ENCODE results near the gene SLIT3.
A peak's percentile ranks its signal among the peaks of the same experiment; 100 is the strongest.

The SLIT3 gene

DNA sequence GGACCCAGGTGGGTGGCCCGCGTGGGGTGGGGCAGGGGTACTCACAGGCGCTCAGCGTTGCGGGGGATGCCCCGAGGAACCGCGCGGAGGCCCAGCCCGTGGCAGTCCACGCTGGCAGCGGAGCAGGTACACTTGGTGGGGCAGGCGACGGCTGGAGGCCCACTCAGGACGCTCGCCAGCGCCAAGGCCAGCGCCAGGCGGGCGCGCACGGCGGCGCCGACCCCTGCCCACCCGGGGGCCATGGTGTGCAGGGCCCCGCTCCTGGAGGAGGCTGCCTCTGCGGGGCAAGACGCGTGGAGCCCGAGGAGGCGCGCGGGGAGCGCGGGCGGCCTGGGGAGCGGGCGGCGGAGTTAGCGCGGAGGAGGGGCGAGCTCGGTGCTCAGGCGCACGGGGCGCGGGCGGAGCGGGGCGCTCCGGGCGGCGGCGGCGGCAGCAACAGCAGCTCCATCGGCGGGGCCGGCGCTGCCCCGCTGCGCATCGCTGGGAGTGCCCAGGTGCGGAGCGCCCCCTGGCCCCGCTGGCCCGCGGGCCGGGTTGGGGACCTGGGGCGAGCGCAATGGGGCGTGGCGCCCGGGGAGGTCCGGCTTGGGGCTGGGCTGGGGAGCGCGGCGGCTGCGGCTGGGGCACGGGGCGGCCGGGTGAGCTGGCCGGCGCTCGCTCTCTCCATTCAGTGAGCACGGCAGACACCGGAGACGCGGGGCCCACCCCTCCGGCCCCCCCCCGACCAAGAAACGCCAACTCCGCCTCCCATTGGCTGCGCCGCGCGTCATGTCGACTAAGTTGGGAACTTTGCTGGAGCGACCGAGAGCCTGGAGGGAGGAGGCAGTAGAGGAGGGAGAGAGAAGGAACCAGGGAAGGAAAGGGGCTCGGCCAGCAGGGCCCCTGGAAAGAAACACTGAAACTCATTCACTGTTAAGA lies at the start of gene SLIT3:
Gene SLIT3, minus strand, starts transcription at position 672 of the 918 bp plus-strand sequence. Its CDS starts 430 bp downstream, at position 242.
- DNase-seq, result no peak

DNA sequence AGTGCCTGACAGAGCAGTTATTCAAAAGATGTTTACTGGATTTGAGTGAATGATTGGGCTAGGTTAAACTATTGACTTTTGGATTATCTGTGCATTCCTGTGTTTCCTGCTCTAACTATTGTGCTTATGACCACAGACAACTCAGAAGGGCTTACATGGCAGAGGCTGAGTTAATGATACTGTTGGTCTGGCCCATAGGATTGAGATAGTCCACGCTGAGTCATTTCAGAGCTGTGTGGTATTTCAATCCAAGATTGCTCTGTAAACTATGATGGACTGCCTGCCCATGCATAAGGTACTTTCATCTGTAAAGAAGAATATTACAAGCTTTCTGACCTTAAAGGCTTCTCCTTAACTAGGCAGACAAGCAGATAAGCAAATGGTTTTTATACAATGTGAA lies 49.1 kb upstream of the SLIT3 start:
- no peak for DNase-seq

DNA sequence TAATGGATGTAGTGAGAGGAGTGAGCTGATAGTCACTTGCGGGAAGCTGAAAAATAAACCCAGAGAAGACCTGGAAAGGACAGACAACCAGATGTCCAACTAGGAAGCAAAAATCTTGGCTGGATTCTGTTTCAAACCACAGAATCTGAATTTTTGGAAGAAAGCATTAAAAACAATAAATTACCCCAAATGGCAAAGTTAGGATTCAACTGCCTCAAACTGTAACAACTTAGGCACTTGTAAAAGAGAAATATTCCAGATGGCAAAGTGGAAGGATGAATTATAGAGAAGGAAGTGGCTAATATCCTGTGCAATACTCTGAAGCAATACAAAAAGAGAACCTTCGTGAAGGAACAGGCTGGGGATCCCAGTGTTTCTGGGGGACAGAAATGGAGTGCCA lies 46.8 kb upstream of the SLIT3 start:
- DNase-seq, result no peak

DNA sequence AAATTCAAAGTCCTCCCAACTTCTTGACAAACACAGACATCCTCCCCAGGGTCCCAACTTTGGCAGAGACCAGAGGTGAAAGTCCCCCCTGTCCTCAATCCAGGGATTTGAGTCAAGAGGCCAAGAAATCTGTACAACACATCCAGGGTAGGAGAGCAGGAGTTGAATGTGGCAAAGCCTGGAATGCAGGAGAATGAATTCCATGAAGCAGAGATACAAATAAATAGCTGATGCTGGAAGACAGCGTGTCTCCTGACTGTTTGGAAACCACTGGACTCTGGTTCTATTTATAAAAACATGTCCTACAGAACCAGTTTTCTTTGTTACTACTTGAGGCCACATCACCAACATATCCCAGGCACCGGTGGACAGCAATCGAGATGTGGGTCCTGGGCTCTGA lies 43.7 kb upstream of the SLIT3 start:
- no peak for DNase-seq

DNA sequence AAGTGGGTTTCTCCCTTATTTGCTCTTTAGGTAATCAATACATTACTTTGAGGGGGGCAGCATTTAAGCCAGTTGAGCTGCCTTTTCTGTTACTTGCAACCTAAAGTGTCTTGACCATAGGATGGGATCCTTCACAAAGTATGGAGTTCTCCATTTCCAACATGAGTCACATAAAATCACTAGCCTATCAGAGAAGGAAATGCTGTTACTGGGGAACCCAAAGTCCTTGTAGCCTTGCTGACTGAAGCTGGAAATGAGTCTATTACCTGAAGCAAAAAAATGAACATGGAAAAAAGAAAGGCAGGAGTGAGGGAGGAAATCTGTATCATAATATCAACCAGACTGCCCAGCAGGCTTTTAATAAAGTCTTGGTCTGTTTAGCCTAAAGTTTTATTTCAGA lies 42.8 kb upstream of the SLIT3 start:
- no peak for DNase-seq

DNA sequence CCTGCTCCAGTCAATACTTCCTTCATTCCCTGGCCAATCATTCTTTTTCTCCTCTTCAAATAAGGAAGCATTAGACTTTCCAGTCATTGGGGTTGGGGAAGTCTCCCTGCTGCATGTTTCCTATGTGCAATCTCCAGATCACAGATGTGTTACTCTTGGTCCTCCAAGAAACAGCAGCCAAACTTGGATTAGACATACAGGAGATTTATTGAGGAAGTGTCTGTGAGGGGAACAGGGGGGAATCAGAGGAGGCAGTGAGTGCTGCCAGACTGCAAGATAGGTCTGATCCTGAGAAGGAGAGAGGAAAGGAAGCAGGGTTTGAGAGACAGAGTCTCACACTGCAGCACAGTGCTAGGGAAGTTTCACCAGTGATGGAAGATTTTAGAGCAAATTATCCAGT lies 40.6 kb upstream of the SLIT3 start:
- DNase-seq, result no peak

DNA sequence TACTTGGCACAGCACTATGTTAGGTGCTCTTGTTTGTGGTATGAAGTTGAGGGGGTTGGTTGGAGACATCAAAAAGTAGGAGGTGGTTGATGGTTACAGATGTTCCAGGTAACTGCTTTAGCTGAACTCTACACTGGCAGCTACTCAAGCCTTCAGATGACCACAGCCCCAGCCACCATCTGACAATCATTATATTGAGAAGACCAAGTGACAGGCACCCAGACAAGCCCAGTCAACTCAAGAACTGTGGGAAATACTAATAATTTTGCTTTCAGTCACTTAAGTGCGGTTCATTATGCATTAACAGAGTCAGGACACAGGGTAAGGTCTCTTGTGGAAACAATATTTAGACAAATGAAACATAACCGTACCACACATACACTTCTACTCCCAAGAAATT lies 38.9 kb upstream of the SLIT3 start:
- DNase-seq, result no peak

DNA sequence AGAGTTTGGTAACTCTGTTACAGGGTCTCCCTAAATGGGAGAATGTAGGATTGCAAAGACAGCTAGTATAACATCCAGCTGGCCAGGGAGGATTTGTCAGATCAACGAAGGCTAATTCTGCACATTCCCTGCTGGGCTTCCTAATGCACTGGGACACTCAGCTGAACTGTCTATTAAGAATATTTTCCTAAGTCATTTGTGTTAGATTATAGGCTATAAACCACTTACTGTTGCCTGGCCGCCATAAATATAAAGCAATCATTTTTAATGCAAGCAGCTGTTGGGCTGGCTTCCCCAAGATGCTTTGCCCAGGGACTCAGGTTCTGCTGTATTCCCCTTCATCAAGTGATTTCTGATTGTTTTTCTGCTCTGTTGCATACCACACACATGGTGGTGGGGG lies 35.3 kb upstream of the SLIT3 start:
- no peak for DNase-seq

DNA sequence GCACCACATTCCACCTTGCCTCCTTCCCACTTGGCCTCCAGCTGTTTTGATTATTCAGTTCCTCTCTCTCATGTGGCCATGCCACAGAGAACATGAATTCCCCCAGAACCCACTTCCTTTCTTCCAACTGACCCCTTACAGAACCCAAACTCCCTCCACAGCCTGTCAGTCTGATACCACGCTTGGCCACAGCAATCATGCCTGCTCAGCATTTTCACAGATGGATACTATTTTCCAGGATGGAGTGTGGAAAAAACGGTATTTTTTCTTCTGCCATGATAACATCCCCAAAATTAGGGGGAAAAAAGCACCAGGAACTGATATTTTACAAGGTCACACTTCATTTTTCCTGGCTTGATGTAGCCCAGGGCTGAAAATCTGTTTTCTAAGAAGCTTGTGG lies 34.9 kb upstream of the SLIT3 start:
- DNase-seq, result no peak

DNA sequence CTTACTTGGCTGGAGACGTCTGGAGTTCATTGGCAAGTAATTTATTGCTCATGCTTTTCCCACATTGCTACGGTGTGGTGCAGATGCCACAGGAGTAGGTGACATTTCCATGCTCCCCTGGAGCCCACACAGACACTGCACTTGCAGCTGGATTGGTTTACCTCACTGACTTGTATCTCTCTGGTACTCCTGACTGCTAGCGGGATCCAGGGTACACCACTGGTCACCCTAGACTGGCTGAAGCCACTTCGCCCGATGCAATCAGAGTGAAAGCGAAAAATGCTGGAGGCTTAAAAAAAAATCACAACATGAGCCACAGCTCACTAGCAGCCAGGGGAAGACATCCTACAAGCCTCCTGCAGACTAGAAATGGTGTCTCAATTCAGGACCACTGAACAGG lies 32.6 kb upstream of the SLIT3 start:
- no peak for DNase-seq

DNA sequence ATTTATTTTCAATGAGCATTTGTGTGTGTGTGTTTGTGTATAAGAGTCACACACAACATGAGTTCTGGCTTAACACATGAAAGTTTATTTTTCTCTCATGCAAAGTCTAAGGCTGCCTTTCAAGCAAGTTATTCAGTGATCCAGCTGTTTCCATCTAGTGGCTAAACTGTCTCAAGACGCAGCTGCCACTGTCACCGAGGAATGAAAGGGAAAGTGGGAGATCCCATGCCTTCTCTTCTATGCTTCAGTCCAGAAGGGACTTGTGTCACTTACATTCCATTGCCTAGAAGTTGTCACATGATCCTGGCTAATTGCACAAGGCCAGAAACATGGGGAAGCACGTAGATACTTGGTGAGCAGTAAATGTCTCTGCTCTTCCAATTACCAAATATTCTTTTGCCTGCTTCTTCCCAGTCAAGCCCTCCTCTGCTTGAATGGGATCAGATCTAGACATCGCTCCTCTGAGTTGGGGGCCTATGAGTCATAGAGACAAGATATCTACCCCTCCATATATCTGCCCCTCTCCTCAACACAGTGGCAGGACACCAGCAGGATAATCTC lies 30.4 kb upstream of the SLIT3 start:
- no peak for DNase-seq

DNA sequence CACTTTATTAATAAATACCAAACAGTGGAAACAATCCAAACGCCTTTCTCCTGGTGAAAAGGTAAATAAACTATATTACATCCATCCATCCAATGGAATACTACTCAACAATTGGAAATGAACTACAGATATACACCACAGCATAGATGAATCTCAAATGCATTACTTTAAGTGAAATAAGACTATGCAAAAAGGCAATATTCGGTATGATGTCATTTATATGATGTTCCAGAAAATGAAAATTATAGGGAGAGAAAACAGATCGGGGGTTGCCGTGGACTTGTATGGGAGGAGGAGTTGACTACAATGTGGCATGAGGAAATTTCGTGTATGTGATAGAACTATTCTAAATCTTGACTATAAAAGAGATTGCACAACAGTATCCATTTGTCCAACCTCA lies 27.5 kb upstream of the SLIT3 start:
- no peak for DNase-seq

DNA sequence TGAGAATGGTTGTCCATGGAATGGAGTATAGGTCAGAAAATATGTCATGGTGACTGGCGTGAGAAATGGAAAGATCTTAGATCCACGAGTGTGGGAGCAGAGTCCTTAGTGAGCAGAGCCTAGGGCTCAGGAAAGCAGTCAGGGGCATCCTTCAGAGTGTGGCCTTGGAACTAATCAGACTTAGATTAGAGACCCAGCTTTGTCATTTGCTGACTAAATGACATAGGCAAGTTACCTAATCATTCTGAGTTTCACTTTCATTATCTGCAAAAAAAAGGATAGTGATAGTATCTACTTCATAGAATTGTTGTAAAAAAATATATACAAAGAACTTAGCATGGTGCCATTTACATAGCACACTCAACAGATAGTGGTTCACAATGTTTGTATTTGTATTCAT lies 24.3 kb upstream of the SLIT3 start:
- DNase-seq, result no peak

DNA sequence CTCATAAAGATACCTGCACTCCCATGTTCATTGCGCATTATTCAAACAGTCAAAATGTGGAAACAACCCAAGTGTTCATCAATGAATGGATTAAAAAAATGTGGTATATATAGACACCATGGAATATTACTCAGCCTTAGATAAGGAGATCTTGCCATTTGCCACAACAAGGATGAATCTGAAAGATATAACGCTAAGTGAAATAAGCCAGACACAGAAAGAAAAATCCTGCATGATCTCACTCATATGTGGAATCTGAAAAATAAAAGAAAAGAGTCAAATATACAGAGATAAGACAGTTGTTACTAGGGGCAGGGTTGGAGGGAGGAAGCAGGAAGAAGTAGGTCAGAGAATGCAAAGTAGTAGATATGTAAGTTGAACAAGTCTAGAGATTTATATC lies 17.6 kb upstream of the SLIT3 start:
- DNase-seq, result no peak

DNA sequence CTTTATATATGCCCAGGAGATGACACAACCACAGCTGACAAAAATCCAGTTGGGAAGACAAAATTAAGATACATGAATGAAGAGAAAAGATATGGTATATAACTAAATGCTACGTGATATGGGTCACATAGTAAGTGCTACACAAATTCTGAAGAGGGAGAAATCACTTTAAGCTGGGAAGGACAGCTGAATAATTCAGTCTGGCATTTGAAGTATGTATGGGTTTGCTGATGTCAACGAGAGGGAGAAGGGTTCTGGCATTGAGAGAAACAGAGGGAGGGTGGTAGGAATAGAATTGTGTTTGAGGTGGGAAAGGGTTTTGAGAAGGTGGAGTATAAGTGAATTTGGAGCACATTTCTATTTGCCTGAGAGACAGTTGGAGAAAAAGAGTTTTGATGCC lies 6.7 kb upstream of the SLIT3 start:
- no peak for DNase-seq

DNA sequence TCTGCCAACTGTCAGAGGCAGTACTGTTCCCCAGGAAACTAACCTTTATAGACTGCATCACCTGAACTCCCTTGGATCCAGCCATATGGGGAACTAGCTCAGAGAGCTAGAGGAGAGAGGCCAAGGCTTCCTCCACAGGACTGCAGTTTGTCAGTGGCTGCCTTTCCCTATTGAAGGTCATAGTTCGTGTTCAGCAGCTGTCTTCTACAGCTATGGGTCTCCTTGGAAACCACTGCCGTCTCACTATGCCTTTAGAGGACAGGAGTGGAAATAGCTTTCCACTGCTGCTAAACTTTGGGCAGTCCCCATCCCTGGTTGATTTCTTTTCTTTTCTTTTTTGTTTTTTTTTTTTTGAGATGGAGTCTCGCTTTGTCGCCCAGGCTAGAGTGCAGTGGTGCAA lies 4.4 kb upstream of the SLIT3 start:
- DNase-seq, result no peak

DNA sequence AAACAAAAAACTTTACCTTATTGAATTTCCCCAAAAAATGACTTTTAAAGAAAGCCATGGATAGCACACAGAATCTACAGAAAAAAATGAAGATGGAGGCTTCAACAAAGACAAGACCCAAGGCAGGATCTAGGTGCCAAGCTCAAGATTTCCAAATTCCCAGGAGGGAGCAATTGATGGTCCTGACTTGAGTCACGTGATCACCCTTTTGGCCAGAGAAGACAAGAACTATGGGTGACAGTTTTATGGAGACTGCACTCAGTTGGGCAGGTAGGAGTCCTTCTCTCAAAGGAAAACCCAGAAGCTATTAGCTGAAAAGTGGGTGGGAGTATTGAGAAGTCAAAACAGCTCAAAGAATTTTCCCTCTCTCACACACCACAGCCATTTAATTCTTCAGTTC lies 3.2 kb upstream of the SLIT3 start:
- no peak for DNase-seq

DNA sequence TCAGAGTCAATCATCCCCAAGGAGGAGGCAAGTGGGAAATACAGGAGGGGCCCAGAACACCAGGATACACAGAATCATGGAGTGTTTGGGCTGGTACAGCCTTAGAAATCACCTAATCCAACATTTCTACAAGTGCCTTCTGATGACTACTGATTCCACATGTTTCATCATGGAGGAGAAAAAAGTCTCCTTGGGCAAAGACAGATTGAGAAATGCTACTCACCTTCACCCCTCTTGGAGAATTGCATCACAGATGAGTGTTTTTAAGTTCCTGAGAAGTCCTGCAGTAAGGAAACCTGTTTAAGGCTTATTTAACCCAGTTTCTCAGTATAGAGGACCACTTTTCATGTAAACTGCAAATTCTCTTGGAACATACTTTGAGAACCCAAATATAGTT lies 2.2 kb upstream of the SLIT3 start:
- DNase-seq, result no peak

DNA sequence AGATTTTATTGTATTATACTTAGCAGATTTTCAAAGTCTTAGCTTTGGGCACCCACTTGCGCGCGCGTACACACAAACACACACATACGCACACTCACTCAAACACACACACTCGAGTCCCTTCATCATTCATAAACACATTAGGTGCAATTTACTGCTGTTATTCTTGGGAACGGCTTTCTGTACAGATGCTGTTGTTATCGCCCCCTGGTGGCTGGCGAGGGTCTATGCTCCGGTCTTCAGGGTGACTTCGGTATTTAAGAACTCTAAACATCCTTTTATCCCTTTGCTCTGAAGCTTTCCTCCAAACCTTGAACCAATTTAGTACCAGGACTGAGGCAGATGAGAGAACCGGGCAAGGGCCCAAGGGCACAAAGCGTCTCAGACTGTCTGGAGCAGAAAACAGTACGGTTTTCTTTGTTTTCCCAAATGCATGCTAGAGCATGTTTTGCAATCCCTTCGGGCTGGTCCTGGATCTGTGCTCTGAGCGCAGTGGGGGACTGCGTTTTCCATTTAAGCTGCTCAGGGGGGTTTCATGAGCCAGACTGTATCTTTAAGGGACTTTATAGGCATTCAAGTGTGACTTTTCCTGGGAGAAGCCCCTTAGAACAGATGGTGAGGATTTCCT lies 1.7 kb upstream of the SLIT3 start:
- peak; percentile 29 for DNase-seq

DNA sequence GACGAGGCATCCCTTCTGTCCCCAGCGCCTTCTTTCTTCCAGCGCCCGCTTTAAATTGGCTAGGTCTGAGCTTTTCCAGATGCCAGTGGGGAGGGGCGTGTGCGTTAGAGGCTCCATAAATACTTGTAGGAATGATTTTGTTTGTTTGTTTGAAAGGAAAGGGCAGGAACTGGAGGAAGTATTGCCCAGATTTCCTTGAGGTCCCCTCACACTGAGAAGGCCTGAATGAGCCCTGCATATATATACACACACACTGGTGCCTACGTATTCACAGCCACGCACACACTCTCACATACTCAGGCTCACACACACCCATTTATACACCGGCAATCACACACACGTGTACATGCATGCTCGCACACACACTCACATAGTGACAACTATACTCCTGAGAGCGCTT lies 1.0 kb upstream of the SLIT3 start:
- no peak for DNase-seq

DNA sequence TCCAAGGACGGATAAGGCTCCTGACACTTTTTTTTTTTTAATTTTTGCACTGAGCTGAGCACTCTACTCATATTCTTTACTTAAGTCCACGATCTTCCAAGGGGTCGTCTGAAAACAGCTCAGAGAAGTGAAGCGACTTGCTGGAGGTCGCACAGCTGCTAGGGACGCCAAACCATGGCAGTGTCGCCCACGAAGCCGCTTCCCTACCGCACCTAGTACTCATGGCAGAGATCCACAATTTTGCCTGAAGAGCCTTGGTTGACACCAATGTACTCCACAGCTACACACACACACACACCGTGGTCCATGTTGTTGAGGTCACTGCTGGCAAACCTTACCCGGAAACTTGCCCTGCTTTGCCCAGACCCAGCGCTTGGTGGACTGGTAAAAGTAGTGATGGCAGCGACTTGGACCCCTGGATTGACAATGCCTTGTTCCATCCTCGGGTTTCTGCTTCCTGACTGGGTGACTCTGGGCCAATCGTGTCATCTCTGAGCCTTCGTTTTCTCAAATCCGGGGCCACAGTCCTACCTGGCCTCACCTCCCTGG lies 521 bp upstream of the SLIT3 start:
- DNase-seq, result no peak

DNA sequence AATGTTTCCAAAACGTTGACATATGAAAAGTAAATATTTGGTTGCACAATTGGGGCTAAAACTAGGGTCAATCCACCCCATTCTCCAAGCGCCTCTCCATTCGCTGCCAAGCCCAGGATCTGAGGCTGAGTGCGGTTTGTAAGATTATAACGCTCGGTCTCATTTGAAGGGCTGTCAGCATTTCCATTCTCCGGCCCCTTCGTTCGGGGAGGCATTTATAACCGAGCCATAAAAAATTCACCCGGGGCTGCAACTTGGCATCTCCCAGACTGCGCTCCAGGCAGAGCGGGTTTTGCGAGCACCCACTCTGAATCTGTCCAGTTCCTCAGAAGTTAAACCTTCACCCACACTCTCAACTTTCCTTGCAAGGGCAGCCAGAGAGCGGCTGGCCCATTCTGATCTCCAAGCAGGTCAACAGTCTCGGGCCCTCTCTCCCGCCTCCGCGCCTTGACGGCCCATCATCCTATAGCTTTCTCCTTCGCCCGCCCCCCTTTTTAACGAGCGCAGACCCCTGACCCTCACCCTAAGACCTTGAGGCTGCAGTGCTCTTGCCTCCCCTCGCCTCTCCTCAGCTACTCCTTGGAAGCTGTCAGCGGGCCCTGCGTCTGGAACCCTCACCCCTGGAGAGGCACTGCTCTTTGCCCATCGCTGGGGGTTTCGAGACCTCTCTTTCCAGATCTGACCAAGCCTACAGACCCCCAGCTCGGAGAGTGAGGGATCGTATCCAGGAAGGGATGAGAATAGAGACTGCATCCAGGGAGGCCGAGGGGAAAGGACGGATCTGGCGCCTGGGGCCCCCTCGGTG lies 1.1 kb downstream of the SLIT3 start:
- no peak for DNase-seq

DNA sequence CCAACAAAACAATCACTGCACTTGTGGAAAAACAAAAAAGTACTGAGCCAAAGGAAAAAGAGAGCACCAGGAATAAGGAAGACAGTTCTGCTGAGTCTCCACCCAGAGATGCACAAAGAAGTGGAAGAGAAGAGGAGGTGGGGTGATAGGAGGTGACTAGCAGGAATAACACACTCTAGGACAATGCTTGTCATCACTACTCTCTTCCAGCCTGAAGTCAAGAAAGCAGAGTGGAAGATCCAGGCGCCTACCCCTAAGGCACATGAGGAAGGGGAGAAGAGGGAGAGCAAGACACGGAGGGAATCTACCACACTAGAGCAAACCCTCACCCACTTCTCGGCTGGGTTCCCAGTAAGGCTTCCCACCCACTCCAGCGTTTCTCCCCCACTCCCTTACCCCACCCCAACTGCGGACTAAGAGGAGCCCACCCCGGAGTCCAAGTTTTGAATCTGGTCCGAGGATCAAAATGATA lies 1.7 kb downstream of the SLIT3 start:
- DNase-seq, result no peak

Data from activated naive CD4-positive, alpha-beta T cell treated with anti-CD3 and anti-CD28 coated beads, Interleukin-2, amount 50 U/mL, for 16 hours (primary cell).